ENCODE measurements around the gene STK10.
A peak's percentile ranks its signal among the peaks of the same experiment; 100 is the strongest.

Gene STK10

GRCh38 chr5:172188893-172189692, 1.1 kb upstream of the STK10 start:
- no peak for DNase-seq (ENCODE audit: low read depth)

DNA sequence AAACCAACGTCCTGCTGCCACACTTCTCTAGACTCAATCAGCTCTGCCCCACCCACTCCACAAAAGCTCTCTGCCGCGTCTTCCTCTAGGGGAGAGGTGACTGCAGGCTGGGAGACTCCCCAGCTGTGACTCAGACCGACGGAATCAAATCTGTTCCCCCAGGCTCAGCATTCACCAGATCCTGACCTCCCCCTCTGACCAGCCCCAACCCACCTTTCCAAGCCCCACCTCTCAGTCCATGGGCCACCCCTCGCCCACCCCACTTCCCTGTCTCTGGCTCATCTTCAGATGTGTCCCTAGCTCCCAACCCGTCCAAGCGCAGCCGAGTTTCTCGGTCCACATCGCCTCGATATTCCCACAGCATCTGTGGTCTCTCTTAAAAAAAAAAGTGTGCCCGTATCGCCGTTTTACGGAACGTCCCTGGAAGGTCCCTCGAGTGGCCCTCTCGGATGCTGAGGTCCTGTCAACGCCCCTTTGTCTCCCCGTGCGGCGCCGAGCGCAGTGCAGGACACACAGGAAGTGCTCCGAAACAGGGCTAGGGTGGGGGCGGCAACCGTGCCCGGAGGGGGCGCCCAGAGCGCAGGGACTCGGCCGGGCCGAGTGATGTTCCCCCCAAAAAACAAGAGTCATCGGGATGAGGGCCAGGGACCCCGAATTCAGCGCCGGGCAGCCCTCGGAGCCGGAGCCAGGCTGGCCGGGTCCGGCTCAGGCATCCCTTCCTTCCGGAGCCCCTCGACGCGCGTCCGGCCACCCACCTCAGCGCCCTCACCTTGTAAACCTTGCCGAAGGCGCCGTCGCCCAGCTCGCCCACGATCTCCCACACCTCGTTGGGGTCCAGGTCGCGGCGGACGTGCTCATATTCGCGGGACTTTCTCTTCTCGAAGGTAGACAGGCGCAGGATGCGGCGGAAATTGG, 649 bp downstream of the STK10 start:
- peak; percentile 54 for DNase-seq (ENCODE audit: low read depth)

DNA sequence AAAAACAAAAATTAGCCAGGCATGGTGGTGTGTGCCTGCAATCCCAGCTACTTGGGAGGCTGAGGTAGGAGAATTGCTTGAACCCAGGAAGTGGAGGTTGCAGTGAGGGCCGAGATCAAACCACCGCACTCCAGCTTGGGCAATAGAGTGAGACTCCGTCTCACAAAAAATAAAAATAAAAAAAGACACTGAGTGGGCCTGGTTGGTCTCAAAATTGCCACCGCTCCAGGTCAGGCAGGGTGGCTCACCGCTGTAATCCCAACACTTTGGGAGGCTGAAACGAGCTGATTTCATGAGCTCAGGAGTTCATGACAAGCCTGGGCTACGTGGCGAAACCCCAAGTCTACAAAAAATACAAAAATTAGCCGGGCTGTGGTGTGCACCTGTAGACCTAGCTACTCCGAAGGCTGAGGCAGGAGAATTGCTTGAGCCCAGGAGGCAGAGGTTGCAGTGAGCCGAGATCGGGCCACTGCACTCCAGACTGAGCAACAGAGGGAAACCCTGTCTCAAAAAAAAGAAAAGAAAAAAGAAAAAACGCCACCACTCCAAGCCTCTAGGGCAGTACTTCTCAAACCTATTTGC, 1.8 kb downstream of the STK10 start:
- DNase-seq (ENCODE audit: low read depth), result no peak

- no peak for DNase-seq (ENCODE audit: low read depth)
Observed at GRCh38 chr5:172185096-172185461, 2.9 kb downstream of the STK10 start.

DNA sequence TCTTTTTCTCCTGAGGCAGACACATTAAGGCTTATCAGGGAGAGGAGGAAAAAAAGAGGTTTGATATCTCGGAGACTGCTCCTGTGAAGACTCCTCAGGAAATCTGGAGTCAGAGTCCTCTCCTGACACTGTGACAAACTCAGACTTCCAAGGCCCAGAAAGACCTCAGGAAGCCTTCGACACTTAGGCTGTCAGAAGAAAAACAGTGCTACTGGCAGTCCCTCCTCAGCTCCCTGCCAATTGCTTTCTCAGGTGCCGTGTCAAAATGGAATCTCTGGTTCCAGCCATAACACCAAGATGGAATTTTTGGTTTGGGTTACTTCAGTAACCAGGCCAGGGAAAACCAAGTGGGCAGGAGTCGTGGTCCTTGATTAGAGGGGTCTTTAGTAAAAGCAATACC, 4.1 kb downstream of the STK10 start:
- DNase-seq (ENCODE audit: low read depth), result no peak

DNA sequence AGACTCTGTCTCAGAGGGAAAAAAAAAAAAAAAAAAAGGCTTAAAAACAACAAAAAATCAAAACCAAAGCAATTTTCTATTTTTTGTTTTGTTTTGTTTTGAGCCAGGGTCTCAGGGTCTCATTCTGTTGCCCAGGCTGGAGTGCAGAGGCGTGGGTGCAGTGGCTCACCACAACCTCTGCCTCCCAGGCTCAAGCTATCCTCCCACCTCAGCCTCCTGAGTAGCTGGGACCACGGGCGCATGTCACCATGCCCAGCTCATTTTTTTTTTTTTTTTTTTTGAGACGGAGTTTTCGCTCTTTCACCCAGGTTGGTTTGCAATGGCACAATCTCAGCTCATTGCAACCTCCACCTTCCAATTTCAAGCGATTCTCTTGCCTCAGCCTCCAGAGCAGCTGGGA, 5.7 kb downstream of the STK10 start:
- no peak for DNase-seq (ENCODE audit: low read depth)

DNA sequence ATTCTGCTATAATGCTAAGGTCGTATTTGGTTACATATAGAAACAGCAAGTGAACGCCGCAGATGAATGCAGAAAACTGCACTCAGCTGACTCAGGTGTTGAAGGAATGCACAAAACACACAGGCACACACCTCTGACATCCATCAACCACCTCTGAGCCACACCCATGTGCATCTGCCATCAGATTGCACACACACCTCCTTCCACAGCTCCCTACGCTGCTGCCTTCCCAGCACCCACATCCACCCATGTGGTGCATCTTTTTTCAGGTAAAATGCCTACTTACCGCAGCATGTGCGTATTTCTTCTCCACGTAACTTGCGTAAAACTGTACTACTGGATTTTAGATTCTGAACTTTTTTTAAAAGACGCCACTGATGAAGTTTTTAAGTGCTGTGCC, 7.1 kb downstream of the STK10 start:
- DNase-seq (ENCODE audit: low read depth), result no peak

DNA sequence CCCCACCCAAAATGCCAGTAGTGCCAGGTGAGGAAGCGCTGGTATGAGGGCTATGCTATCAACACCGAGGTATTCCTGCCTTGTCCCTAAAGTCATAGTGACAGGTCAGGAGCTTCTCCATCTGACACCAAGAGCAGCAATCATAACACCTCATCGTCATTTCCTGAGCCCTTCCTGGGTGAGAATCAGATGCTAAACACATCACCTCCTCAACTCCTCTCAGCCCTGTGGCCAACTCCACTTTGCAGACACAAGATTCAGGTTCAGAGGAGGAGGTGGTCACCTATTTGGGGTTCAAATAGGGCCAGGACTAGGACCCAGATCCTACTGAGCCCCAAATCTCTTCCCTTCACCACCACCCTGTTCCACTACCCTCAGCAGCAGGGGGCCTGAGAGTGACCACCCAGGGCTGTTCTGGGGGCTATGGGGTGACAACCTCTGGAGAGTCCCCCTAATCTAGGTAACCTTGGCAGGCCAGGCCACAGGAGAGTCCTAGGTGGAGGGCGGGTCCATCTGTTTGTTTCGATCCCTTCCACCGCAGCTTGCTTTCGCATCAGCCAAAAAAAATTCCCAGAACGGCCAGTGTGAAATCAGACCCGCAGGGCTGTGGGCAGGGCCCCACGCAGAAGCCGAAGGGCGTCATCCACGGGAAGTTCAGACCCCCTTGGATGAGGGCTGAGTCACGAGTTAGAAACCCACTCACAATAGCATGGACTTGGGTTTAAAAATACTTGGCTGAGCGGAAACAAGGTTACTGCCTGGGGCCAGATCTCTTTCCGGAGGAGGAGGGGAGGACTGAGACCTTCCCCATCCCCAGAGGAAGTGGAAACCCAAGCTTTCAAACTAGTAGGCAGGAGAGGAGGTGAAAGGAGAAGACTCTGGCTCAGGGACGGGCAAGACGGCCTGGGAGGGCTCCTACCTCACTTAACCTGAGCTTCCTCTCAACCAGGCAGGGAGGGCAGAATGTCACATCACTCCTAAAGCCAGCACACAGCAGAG, 8.7 kb downstream of the STK10 start:
- DNase-seq (ENCODE audit: low read depth), result no peak

DNA sequence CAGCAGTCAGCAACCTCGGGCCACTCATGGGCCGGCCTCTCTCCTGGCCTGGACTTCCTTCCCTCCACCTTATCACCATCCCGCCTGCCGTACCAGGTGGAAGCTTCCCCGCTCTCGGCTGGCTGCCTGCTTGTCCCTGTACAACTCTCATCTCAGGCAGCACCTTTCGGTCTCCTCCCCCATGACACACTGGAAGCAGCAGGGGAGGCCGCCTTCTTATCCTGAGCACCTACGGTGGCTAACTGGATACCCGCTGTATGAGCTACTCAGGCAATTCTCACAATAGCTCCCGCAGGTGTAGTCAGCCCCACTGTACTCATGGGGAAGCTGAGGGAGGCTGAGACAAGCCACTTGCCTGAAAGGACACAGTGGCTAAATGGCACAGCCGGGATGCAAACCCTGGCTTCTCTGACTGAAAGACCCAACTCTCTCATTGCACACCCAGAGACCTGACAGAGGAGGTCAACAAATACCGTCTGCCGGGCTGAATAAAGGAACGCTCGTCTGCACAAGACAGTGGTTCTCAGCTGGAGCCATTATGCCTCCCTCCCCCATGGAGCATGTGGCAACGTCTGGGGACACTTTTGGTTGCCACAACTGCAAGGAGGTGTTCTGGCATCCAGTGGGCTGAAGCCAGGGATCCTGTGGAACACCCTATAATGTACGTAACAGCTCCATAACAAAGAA, 9.6 kb downstream of the STK10 start:
- DNase-seq (ENCODE audit: low read depth), result no peak

- no peak for DNase-seq (ENCODE audit: low read depth)
Observed at GRCh38 chr5:172177176-172177575, 10.8 kb downstream of the STK10 start.

GRCh38 chr5:172175263-172175719, 12.7 kb downstream of the STK10 start:
- DNase-seq (ENCODE audit: low read depth), result no peak

DNA sequence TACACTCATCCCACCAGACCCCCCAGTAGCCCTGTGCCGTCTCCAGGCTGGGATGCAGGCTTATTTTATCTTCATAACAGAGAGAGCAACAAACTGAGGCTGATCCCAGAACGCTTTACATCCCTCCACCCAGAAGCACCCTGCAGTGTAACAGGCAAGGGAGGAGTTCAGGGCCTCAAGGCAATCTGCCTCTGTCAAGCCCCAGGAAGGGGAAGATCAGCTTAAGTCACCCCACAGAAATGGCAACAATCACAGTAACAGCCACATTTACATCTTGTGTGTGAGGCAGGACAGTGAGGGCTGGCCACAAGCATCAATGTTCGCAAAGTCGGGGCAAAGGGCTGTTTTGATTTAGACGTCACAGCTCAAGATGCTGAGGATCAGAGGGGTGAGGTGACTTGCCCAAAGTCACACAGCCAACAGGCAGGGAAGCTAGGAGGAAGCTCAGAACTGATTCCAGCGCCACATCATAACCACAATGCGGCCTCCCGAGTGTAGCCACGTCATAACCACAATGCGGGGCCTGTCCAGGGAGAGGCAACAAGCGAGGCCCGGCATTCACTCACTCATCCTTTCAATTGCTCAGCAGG, 14.4 kb downstream of the STK10 start:
- DNase-seq (ENCODE audit: low read depth), result no peak

GRCh38 chr5:172172912-172173563, 15.0 kb downstream of the STK10 start:
- DNase-seq (ENCODE audit: low read depth), result no peak

DNA sequence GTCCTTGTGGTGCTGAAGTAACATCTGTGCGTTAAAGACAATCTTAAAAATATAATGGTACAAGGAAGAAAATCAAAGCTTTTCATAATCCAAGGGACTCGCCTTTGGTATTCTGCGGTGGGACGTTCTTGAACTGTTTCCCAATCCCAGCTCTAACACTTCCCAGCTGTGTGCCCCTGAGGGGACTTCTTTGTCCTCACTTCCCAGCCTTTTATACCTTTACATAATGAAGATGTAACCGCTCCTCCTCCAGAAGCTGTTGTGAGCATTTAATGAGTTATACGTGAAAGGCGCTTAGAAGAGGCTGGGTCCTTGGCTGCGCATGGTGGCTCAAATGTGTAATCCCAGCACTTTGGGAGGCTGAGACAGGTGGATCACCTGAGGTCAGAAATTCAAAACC, 16.9 kb downstream of the STK10 start:
- no peak for DNase-seq (ENCODE audit: low read depth)

GRCh38 chr5:172170251-172170701, 17.7 kb downstream of the STK10 start:
- no peak for DNase-seq (ENCODE audit: low read depth)

GRCh38 chr5:172169216-172169615, 18.8 kb downstream of the STK10 start:
- DNase-seq (ENCODE audit: low read depth), result no peak

GRCh38 chr5:172168311-172168710, 19.7 kb downstream of the STK10 start:
- no peak for DNase-seq (ENCODE audit: low read depth)

GRCh38 chr5:172167895-172168294, 20.1 kb downstream of the STK10 start:
- DNase-seq (ENCODE audit: low read depth), result no peak

GRCh38 chr5:172166030-172166826, 21.8 kb downstream of the STK10 start:
- no peak for DNase-seq (ENCODE audit: low read depth)

Data from GM04504 (cell line).